Epithelial cell of esophagus (primary cell): ENCODE results near the gene MMP7.

Source experiments
- DNase-seq: peaks from one replicate; pipeline ENCODE4 v3.0.0; 2010; ENCODE audit warnings: low read depth
- H3K4me3 ChIP-seq: 2 replicates; pipeline ENCODE4 v1.5.1; 2011; ENCODE audit warnings: mild to moderate bottlenecking, low read length, control low read depth
- TF ChIP-seq, protein P1 (sequence below): IDR thresholded peaks from 2 replicates; pipeline ENCODE4 v1.5.1; 2011; ENCODE audit warnings: low read depth, mild to moderate bottlenecking, low read length, control low read depth, inconsistent platforms; ENCODE audit not compliant: insufficient read depth; ENCODE audit errors: missing control alignments

Gene MMP7

DNA sequence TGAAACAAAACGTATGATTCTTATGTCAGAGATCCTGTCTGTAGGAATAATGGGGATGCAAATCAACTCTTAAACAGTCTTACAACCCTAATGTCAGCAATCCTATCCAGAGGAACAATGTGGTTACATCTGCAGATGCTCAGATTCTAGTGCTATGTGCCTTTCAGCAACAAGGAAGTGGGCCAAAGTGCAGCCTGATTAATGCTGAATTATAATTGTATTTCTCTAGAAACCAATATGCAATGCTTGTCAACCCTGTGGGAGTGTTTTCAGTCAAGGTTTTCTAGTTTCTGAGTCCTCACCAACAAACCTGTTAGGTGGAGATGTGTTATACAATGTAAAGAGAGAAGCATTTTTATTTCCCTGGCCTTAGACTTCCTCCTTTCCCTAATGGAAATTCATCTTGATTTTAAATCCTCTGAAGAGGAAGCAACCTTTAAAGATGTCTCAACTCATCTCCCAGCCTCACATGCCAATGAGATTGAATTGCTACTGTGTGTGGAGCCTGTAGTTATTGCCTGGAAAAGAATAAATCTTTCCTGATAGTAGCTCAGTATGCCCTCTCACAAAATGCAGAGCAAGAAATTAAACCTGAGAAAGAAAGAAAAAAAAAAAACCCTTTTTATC, 51.8 kb downstream of the MMP7 start:
- DNase-seq = no peak
- TF ChIP-seq, protein P1, sequence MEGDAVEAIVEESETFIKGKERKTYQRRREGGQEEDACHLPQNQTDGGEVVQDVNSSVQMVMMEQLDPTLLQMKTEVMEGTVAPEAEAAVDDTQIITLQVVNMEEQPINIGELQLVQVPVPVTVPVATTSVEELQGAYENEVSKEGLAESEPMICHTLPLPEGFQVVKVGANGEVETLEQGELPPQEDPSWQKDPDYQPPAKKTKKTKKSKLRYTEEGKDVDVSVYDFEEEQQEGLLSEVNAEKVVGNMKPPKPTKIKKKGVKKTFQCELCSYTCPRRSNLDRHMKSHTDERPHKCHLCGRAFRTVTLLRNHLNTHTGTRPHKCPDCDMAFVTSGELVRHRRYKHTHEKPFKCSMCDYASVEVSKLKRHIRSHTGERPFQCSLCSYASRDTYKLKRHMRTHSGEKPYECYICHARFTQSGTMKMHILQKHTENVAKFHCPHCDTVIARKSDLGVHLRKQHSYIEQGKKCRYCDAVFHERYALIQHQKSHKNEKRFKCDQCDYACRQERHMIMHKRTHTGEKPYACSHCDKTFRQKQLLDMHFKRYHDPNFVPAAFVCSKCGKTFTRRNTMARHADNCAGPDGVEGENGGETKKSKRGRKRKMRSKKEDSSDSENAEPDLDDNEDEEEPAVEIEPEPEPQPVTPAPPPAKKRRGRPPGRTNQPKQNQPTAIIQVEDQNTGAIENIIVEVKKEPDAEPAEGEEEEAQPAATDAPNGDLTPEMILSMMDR = no peak
- H3K4me3 ChIP-seq = no peak overlapping the region

DNA sequence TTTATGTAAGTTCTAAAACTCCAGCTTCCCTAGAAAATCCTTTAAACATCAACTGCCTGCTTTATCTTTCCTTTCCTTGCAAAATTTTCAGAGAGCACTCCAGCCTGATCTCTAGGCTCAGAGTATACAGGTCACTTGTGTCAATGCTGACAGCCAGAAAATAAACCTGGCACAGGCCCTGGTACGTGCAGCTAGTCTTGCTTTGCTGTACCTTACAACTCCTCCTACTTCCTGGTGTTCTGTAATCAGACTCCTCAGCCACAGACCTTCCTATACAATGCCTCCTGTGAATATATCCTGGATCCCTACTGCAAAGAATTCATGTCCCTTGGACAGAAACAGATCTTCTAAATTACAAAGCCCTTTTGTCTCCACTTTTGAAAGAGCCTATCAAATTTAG, 53.7 kb downstream of the MMP7 start:
- peak; percentile 74 for DNase-seq

DNA sequence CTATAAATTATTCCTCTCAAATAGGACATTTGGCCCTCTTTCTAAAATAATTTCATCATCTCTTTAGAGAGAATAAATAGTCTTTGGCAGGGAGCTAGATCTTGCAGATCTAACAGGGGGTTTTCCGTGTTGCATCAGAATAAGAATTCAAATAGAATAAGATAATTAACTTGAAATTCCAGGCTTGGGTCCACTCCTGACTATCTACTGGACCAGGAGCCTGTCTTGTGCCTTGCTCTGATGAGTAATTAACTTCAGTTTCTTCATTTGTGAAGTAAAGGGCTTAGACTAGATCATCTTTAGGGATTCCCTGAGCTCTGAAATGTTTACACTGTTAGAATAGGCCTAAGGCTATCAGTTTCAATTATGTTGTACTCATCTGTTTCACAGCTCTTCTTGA, 54.5 kb downstream of the MMP7 start:
- DNase-seq = peak; percentile 66
- no peak overlapping the region for H3K4me3 ChIP-seq
- TF ChIP-seq, protein P1 = no peak

More for the DNA sequence above, 53.7 kb downstream of the MMP7 start:
- H3K4me3 ChIP-seq = no peak overlapping the region
- TF ChIP-seq, protein P1 = no peak

DNA sequence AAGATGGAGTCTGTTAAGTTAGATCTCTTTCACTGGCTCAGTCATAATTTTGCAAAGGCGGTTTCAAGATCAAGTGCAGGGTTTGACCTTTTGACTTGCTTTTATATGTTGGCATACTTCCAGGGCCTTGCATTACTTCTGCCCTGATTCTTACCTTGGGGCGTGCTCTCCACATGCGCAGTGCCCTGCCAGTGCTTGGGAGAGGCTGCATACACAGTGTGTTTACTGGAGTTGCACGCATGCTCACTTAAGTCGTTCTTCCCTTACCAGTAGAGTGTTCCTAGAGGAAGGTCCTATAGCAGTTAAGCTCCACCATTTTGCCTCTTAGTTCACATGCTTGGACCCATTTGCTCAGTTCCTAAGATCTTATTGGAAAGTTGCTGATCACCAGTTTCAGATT, 57.0 kb downstream of the MMP7 start:
- no peak overlapping the region for H3K4me3 ChIP-seq
- TF ChIP-seq, protein P1 = no peak
- no peak for DNase-seq

DNA sequence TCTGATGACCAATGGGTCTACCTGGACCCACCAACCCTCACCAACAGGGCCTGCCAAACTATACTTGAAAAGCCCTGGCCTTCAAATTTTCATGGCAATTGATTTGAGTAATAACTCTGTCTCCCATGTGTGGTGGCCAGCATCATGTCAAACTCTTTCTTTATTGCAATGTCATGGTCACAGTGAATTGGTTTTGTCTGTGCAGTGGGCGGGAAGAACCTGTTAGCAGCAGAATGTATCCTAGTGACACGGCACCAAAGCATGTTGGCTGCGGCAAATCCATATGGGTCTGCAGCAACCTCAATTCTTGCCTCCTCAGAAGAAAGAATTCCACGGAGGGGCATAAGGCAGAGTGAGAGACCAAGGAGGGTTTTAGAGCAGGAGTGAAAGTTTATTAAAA, 58.4 kb downstream of the MMP7 start:
- no peak overlapping the region for H3K4me3 ChIP-seq
- TF ChIP-seq, protein P1 = no peak
- DNase-seq = no peak

DNA sequence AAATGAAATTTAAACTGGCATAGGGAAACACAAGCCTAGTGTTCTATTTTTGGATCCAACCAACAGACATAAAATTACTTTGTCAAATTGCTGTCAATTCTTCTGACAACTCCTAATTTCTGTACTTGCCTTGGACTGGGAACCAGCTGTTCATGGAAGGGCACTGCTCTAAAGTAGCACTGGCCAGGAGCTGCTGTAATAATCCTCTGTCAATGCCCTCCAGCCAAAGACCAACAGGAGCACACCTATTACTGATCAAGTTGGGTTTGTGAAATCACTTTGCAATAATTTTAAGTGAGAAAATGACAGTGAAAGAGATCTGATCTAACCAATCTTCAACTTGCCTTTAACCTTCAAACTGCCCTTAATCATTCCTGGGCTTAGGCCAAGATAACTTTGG, 59.1 kb downstream of the MMP7 start:
- no peak overlapping the region for H3K4me3 ChIP-seq
- no peak for DNase-seq
- TF ChIP-seq, protein P1 = no peak
